GM21390 (cell line): ENCODE data around the gene DNAJB11.
A peak's percentile ranks its signal among the peaks of the same experiment; 100 is the strongest.
"Not testable (repeated sequence)": the region's sequence is repeated elsewhere in the genome, so short reads cannot be mapped to it uniquely, and the experiment has no call there.

ENCODE experiments used
- ATAC-seq: cut with Tn5 transposase; IDR thresholded peaks from one replicate; pipeline ENCODE4 v1.9.1; 2021; ENCODE audit not compliant: unreplicated experiment

DNAJB11 gene

GRCh38 chr3:186617036-186617946 is 46.8 kb downstream of the DNAJB11 start:
- ATAC-seq: peak; percentile 95

GRCh38 chr3:186618318-186618938 is 47.9 kb downstream of the DNAJB11 start:
- ATAC-seq: no peak

- no peak for ATAC-seq
These were observed 49.3 kb downstream of the DNAJB11 start for GRCh38 chr3:186619787-186620212.

- ATAC-seq: no peak
These were observed 49.9 kb downstream of the DNAJB11 start for GRCh38 chr3:186620213-186621092.

GRCh38 chr3:186621894-186622650 is 51.6 kb downstream of the DNAJB11 start:
- no peak for ATAC-seq

GRCh38 chr3:186622651-186623310 is 52.3 kb downstream of the DNAJB11 start:
- no peak for ATAC-seq

GRCh38 chr3:186624598-186624997 is 54.1 kb downstream of the DNAJB11 start:
- no peak for ATAC-seq

GRCh38 chr3:186625600-186626042 is 55.1 kb downstream of the DNAJB11 start:
- no peak for ATAC-seq

- no peak for ATAC-seq
These were observed 55.8 kb downstream of the DNAJB11 start for GRCh38 chr3:186626254-186626847.

- ATAC-seq: no peak
These were observed 57.4 kb downstream of the DNAJB11 start for GRCh38 chr3:186627852-186628414.

- no peak for ATAC-seq
These were observed 58.2 kb downstream of the DNAJB11 start for GRCh38 chr3:186628756-186629155.

GRCh38 chr3:186630950-186631641 is 60.6 kb downstream of the DNAJB11 start:
- no peak for ATAC-seq

GRCh38 chr3:186633481-186633880 is 63.0 kb downstream of the DNAJB11 start:
- no peak for ATAC-seq

- ATAC-seq: not testable (repeated sequence)
These were observed 63.7 kb downstream of the DNAJB11 start for GRCh38 chr3:186634207-186634606.
